Mesenchymal stem cell (in vitro differentiated cells and primary cell): Measurements from ENCODE around the gene IL20RA.

ENCODE experiments used
- DNase-seq: peaks from one replicate; pipeline ENCODE4 v3.0.0-alpha.2; 2013
- H2AFZ ChIP-seq: one replicate; pipeline ENCODE4 v1.6.1; 2013; ENCODE audit warnings: low read depth, mild to moderate bottlenecking, control low read depth, inconsistent platforms, low read length, moderate library complexity
- H2AK5ac ChIP-seq: 2 replicates; pipeline ENCODE4 v1.6.1; 2013; ENCODE audit warnings: low read length, moderate library complexity, mild to moderate bottlenecking, inconsistent platforms; ENCODE audit not compliant: severe bottlenecking
- H2BK120ac ChIP-seq: one replicate; pipeline ENCODE4 v1.6.1; 2013; ENCODE audit warnings: low read depth, mild to moderate bottlenecking, inconsistent platforms, low read length, moderate library complexity
- H2BK12ac ChIP-seq, 2 experiments: one replicate each; pipeline ENCODE4 v1.6.1; 2013; ENCODE audit warnings: inconsistent platforms in 2 of 2, low read length in 2 of 2, mild to moderate bottlenecking in 2 of 2, moderate library complexity in 2 of 2, control low read depth in 1 of 2
- H2BK15ac ChIP-seq: one replicate; pipeline ENCODE4 v1.6.1; 2013; ENCODE audit warnings: mild to moderate bottlenecking, low read depth, inconsistent platforms; ENCODE audit not compliant: poor library complexity, severe bottlenecking
- H2BK5ac ChIP-seq: 2 replicates; pipeline ENCODE4 v1.6.1; 2013; ENCODE audit warnings: low read depth, mild to moderate bottlenecking, low read length, control low read depth, inconsistent platforms; ENCODE audit not compliant: poor library complexity, severe bottlenecking
- H3K14ac ChIP-seq, 2 experiments: one replicate each; pipeline ENCODE4 v1.6.1; 2013; ENCODE audit warnings: inconsistent platforms in 2 of 2, low read length in 2 of 2, control low read depth in 1 of 2, mild to moderate bottlenecking in 1 of 2, moderate library complexity in 1 of 2
- H3K18ac ChIP-seq, 2 experiments: one replicate each; pipeline ENCODE4 v1.6.1; 2013; ENCODE audit warnings: inconsistent platforms in 2 of 2, low read length in 2 of 2, control low read depth in 1 of 2, low read depth in 1 of 2, mild to moderate bottlenecking in 1 of 2
- H3K23ac ChIP-seq, 2 experiments: one replicate each; pipeline ENCODE4 v1.6.1; 2013; ENCODE audit warnings: inconsistent platforms in 2 of 2, low read length in 2 of 2, mild to moderate bottlenecking in 2 of 2, moderate library complexity in 2 of 2, control low read depth in 1 of 2
- H3K27ac ChIP-seq: 2 replicates; pipeline ENCODE4 v1.5.1; 2013; ENCODE audit warnings: mild to moderate bottlenecking, moderate library complexity, low read length, control low read depth, inconsistent platforms; ENCODE audit not compliant: poor library complexity, severe bottlenecking
- H3K27me3 ChIP-seq, 2 experiments: 2 replicates each; pipeline versions ENCODE4 v1.6.1 to v1.7.0; 2013; ENCODE audit warnings: low read length in 2 of 2, mild to moderate bottlenecking in 2 of 2, moderate library complexity in 2 of 2, control low read depth in 1 of 2, inconsistent platforms in 1 of 2; ENCODE audit not compliant: control insufficient read depth in 1 of 2, insufficient read depth in 1 of 2
- H3K36me3 ChIP-seq, 2 experiments: 2 replicates each; pipeline versions ENCODE4 v1.6.1 to v1.7.0; 2013; ENCODE audit warnings: low read length in 2 of 2, control low read depth in 1 of 2, inconsistent platforms in 1 of 2, low read depth in 1 of 2, mild to moderate bottlenecking in 1 of 2; ENCODE audit not compliant: insufficient read depth in 2 of 2, control insufficient read depth in 1 of 2
- H3K4ac ChIP-seq, 2 experiments: one replicate each; pipeline ENCODE4 v1.6.1; 2013; ENCODE audit warnings: inconsistent platforms in 2 of 2, low read length in 2 of 2, mild to moderate bottlenecking in 2 of 2, moderate library complexity in 2 of 2, control low read depth in 1 of 2, low read depth in 1 of 2
- H3K4me1 ChIP-seq: 2 replicates; pipeline ENCODE4 v1.6.1; 2013; ENCODE audit warnings: low read depth, low read length, control low read depth; ENCODE audit not compliant: control insufficient read depth, insufficient read depth
- H3K4me2 ChIP-seq: 2 replicates; pipeline ENCODE4 v1.6.1; 2013; ENCODE audit warnings: low read length, mild to moderate bottlenecking, inconsistent platforms; ENCODE audit not compliant: poor library complexity, severe bottlenecking
- H3K4me3 ChIP-seq, 2 experiments: 2 replicates each; pipeline versions ENCODE4 v1.5.1 to v1.7.0; 2013; ENCODE audit warnings: low read length in 2 of 2, mild to moderate bottlenecking in 2 of 2, control low read depth in 1 of 2, low read depth in 1 of 2; ENCODE audit not compliant: insufficient read depth in 1 of 2
- H3K79me1 ChIP-seq: replicated peaks from 2 replicates; pipeline ENCODE4 v1.6.1; 2013; ENCODE audit warnings: mild to moderate bottlenecking, control low read depth, low read length, inconsistent platforms; ENCODE audit not compliant: poor library complexity, severe bottlenecking
- H3K9ac ChIP-seq: 2 replicates; pipeline ENCODE4 v1.7.0; 2013; ENCODE audit warnings: mild to moderate bottlenecking, low read length, moderate library complexity
- H3K9me3 ChIP-seq: 2 replicates; pipeline ENCODE4 v1.7.0; 2013; ENCODE audit warnings: mild to moderate bottlenecking, low read length; ENCODE audit not compliant: control insufficient read depth
- H4K8ac ChIP-seq: one replicate; pipeline ENCODE4 v1.6.1; 2013; ENCODE audit warnings: inconsistent platforms, mild to moderate bottlenecking, low read length, moderate library complexity
- H4K91ac ChIP-seq: one replicate; pipeline ENCODE4 v1.6.1; 2013; ENCODE audit warnings: mild to moderate bottlenecking, low read length, inconsistent platforms
- WGBS: methylation state at CpG from one replicate; pipeline ENCODE4 v1.1.7; 2013; ENCODE audit warnings: mixed read lengths; 5-methylcytosine and 5-hydroxymethylcytosine counted together

Gene IL20RA

GRCh38 chr6:137019476-137020272 is 25.1 kb downstream of the IL20RA start:
- H3K27ac ChIP-seq = no peak overlapping the region
- no peak overlapping the region for H2BK12ac ChIP-seq
- H3K4me2 ChIP-seq = no peak overlapping the region
- no peak overlapping the region for H3K18ac ChIP-seq
- H3K4me3 ChIP-seq = no peak overlapping the region
- no peak overlapping the region for H2BK5ac ChIP-seq
- no peak for DNase-seq
- no peak overlapping the region for H2BK120ac ChIP-seq
- no peak overlapping the region for H4K91ac ChIP-seq
- H2AFZ ChIP-seq = no peak overlapping the region
- no peak overlapping the region for H3K4ac ChIP-seq
- H4K8ac ChIP-seq = no peak overlapping the region
- H3K27me3 ChIP-seq = peaks cover 0 to 9% of the 10 kb centered on the region in 2 experiments
- no peak overlapping the region for H3K23ac ChIP-seq
- no peak overlapping the region for H2BK15ac ChIP-seq
- no peaks in the 10 kb centered on the region for H3K9me3 ChIP-seq
- peaks cover 3% of the 10 kb centered on the region for H3K4me1 ChIP-seq
- no peaks in the 10 kb centered on the region for H3K36me3 ChIP-seq
- H3K14ac ChIP-seq = no peak overlapping the region
- no peaks in the 10 kb centered on the region for H3K79me1 ChIP-seq
- 39% methylated on average over 2 of the region's 4 CpGs for WGBS
- no peak overlapping the region for H2AK5ac ChIP-seq
- H3K9ac ChIP-seq = no peak overlapping the region

GRCh38 chr6:137017081-137017480 is 27.7 kb downstream of the IL20RA start:
- Histone ChIP-seq H3K36me3 (no peaks in the 10 kb centered on the region), H3K4me3 (no peak overlapping the region), H4K91ac (peak overlapping the region; percentile 27), H2BK12ac (peak overlapping the region in 1 of 2 experiments; percentile 39), H3K27ac (no peak overlapping the region), H2BK120ac (no peak overlapping the region), H3K18ac (no peak overlapping the region), H3K23ac (no peak overlapping the region), H2AK5ac (no peak overlapping the region), H2AFZ (no peak overlapping the region), H4K8ac (no peak overlapping the region), H2BK5ac (no peak overlapping the region), H3K79me1 (no peaks in the 10 kb centered on the region), H3K14ac (no peak overlapping the region), H3K4ac (no peak overlapping the region), H3K9ac (no peak overlapping the region), H3K4me2 (no peak overlapping the region), H3K4me1 (peaks cover 3% of the 10 kb centered on the region), H3K27me3 (peaks cover 0 to 9% of the 10 kb centered on the region in 2 experiments), H2BK15ac (no peak overlapping the region), H3K9me3 (no peaks in the 10 kb centered on the region)
- WGBS = 54% methylated on average over 3 of the region's 3 CpGs
- DNase-seq = peak; percentile 16

GRCh38 chr6:137016356-137016755 is 28.4 kb downstream of the IL20RA start:
- Histone ChIP-seq H3K9me3 (no peaks in the 10 kb centered on the region), H4K8ac (no peak overlapping the region), H3K4me2 (no peak overlapping the region), H2AFZ (no peak overlapping the region), H2BK120ac (no peak overlapping the region), H3K79me1 (no peaks in the 10 kb centered on the region), H3K27ac (no peak overlapping the region), H2BK15ac (no peak overlapping the region), H3K36me3 (no peaks in the 10 kb centered on the region), H3K4me1 (peaks cover 3% of the 10 kb centered on the region), H3K18ac (peak overlapping the region in 1 of 2 experiments; percentile 43), H3K9ac (no peak overlapping the region), H3K23ac (no peak overlapping the region), H3K14ac (no peak overlapping the region), H2AK5ac (no peak overlapping the region), H3K4ac (no peak overlapping the region), H2BK12ac (no peak overlapping the region), H2BK5ac (no peak overlapping the region), H4K91ac (no peak overlapping the region), H3K27me3 (peaks cover 0 to 9% of the 10 kb centered on the region in 2 experiments), H3K4me3 (no peak overlapping the region)
- DNase-seq = peak; percentile 43
- 24% methylated on average over 2 of the region's 2 CpGs for WGBS

- H2AFZ ChIP-seq = no peak overlapping the region
- H2AK5ac ChIP-seq = no peak overlapping the region
- H3K4ac ChIP-seq = peak overlapping the region in 1 of 2 experiments; percentile 21
- no peak overlapping the region for H2BK5ac ChIP-seq
- H2BK12ac ChIP-seq = peak overlapping the region in 1 of 2 experiments; percentile 54
- no peak overlapping the region for H3K4me2 ChIP-seq
- H4K91ac ChIP-seq = peak overlapping the region; percentile 86
- H3K18ac ChIP-seq = peak overlapping the region in 1 of 2 experiments; percentile 43
- no peak overlapping the region for H3K4me3 ChIP-seq
- peaks cover 0 to 9% of the 10 kb centered on the region in 2 experiments for H3K27me3 ChIP-seq
- H2BK15ac ChIP-seq = peak overlapping the region; percentile 52
- H3K79me1 ChIP-seq = no peaks in the 10 kb centered on the region
- H3K27ac ChIP-seq = peak overlapping the region; percentile 28
- DNase-seq = no peak
- WGBS = 72% methylated on average over 4 of the region's 4 CpGs
- H3K9ac ChIP-seq = no peak overlapping the region
- H3K9me3 ChIP-seq = no peaks in the 10 kb centered on the region
- peak overlapping the region; percentile 49 for H2BK120ac ChIP-seq
- no peak overlapping the region for H3K14ac ChIP-seq
- H4K8ac ChIP-seq = peak overlapping the region; percentile 82
- H3K36me3 ChIP-seq = no peaks in the 10 kb centered on the region
- H3K4me1 ChIP-seq = peaks cover 3% of the 10 kb centered on the region
- H3K23ac ChIP-seq = no peak overlapping the region
Measured at GRCh38 chr6:137015943-137016342, 28.8 kb downstream of the IL20RA start.
